GM21717 (cell line): ENCODE data around the gene LPAR1.
A peak's percentile ranks its signal among the peaks of the same experiment; 100 is the strongest.
"Not testable (repeated sequence)": the region's sequence is repeated elsewhere in the genome, so short reads cannot be mapped to it uniquely, and the experiment has no call there.

ENCODE experiments used
- ATAC-seq: cut with Tn5 transposase; IDR thresholded peaks from one replicate; pipeline ENCODE4 v1.9.1; 2021; ENCODE audit warnings: mild to moderate bottlenecking, moderate library complexity; ENCODE audit not compliant: unreplicated experiment

Gene LPAR1

GRCh38 chr9:110880189-110880588, 158.1 kb downstream of the LPAR1 start:
- ATAC-seq = no peak

- no peak for ATAC-seq
Observed at GRCh38 chr9:110877374-110877773, 160.9 kb downstream of the LPAR1 start.

- no peak for ATAC-seq
Observed at GRCh38 chr9:110876929-110877328, 161.3 kb downstream of the LPAR1 start.

DNA sequence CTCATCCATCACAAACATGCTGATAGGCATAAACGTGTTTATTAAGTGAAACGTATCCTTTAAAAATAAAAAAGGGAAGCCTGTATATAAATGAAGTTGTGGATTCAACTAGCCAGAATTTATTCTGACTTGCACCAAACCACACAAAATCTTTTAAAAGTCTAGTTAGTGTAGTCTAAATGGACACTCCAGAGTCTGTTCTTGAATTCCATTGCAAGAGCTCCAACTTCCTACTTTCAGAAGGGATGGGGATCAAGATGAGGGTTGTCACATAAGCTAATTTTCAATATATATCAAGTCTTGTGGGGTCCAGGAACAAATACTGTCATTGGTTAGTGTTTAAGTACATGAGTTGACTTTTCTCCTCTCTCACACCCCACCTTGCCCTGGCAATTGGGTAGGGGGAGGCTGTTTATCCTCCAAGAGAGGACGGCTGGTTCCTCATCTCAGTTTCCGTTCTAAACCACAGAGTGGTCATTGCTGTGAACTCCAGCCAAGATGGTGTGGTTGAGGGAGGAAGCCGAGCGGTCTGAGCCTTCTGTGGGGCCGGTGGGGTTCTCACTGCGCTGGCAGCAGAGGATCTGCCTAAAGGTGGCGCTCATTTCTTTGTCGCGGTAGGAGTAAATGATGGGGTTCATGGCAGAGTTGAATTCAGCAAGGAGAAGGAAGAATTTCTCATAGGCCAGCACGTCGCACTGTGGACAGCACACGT, 163.2 kb downstream of the LPAR1 start:
- ATAC-seq = peak; percentile 49

GRCh38 chr9:110872920-110873319, 165.3 kb downstream of the LPAR1 start:
- no peak for ATAC-seq

DNA sequence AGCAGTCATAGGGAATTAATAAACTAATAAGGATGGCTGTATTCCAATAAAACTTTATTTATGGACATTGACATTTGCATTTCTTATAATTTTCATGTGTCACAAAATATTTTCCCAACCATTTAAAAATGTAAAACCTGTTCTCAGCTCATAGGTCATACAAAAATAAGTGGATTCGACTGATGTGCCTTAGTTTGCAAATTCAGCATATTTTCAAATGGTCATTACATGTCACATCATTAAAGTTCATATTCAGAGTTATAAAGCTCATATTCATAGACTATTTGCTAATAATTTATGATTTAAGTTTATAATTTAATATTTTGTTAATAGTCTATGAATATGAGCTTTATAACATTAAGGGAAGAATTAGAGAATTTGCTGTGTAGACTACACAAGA, 166.5 kb downstream of the LPAR1 start:
- no peak for ATAC-seq

GRCh38 chr9:110869931-110870330, 168.3 kb downstream of the LPAR1 start:
- no peak for ATAC-seq

DNA sequence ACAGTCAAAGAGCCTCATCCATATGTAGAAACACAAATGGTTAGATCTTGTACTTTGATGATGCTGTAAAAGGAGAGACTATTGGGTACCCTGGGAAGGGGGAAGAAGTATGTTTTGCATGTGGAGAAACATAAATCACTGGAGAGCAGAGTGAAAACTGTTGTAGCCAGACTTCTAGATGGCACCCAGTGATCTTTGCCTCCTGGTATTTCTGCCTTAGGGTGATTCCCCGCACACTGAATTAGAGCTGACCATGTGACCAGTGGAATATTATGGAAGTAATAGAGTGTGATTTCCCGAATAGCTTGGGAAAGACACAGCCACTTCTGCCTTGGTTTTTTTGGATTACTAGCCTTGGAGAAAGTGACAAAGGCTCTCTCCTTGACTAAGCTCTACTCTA, 174.3 kb downstream of the LPAR1 start:
- ATAC-seq = no peak

GRCh38 chr9:110861370-110862110, 176.7 kb downstream of the LPAR1 start:
- ATAC-seq = not testable (repeated sequence)

- no peak for ATAC-seq
Observed at GRCh38 chr9:110856772-110857171, 181.5 kb downstream of the LPAR1 start.

DNA sequence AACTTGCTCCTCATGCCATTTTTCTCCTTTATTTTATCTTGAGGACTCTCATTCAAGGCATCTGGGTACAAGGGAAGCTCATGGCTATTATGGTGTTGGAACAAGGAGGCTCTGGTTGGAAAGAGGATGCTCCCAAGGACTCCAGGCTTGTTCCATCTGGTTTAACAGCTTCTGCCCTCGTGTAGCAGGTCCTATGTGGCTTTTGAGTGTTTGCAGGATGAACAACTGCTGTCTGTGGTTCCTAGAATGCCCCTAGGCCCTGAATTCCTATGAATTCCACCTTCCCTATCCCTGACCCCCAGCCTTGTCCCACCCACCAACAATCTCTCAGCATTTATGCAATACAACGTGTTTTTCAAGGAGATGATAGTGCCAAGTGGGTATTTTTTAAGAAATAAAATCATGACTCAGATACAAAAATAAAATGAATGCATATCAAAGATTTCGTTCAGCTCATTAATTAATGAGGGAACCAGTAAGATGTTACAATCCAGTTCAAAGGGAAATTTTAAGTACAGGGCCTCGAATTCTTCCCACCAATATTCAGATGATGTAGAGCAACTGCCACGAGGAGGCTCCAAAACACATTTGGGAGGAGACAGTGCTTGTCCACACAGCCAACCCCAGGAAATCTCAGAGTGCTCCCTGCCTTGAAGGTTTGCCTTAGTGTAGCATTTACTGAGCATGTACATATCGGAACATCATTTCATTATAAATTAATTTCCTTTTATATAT, 187.7 kb downstream of the LPAR1 start:
- no peak for ATAC-seq

DNA sequence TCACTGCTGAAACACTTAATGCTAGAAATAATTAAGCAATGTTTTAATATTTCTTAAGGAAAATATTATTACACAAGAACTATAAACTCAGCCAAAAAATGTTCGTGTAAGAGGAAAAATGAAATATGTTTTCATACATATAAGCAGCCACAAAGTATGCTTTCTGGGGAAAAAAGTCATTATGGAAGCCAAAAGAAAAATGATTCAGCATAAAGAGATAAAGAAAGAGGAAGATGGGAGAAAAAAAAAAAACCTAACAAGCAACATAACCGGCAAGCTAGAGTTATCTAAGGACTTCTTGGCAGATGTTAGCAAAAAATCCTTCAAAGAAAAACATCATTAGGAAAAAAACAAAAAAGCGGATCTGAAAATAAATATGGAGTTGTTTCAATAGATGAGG, 190.6 kb downstream of the LPAR1 start:
- ATAC-seq = no peak

- no peak for ATAC-seq
Observed at GRCh38 chr9:110846215-110846614, 192.1 kb downstream of the LPAR1 start.

- no peak for ATAC-seq
Observed at GRCh38 chr9:110844121-110844520, 194.1 kb downstream of the LPAR1 start.

- no peak for ATAC-seq
Observed at GRCh38 chr9:110842986-110843385, 195.3 kb downstream of the LPAR1 start.

- ATAC-seq = no peak
Observed at GRCh38 chr9:110842169-110842568, 196.1 kb downstream of the LPAR1 start.

DNA sequence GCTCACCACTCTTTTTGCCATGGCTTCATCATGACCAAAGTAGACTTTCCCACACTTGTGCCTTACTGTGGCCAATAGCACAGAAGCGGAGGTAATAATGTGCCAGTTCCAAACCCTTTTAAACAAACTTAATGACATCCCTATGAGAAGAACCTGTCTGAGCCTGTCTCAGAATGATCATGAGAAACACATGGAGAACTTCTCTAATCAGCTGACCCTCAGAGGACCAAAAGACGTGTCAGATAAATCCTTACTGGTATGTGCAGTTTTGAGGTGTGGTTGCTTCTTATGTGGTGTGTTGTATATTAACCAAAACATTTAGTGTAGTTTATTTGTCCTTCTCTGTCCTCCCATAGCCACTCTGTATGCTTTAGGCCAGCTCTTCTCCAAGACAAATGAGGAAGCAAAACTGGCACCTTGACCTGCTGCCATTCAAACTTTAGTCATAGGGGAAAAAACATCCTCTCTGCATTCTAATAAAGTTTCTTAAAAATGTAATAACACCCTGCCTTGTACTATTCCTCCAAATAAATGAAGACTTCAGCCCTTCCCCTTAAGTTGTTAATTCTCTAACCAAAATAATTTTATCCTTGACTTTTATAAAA, 200.8 kb downstream of the LPAR1 start:
- no peak for ATAC-seq

DNA sequence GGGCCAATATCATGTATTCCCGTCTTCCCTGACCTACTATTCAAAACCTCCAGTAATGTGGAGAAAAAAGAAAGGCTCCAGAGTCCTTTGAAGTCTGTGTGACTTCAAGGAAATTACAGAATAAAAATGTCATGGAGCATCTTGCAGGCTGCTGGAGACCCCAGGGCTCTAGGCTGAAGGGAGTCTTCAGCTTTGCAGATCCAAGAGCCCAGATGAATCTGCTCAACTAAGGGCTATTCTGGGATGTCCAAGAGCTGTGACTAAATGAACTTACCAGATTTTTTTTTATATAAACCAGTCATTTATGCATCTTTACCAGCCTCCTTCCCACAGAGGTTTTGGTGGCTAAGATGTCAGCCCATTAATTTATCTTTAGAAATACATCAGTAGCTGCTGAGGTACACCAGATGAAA, 202.4 kb downstream of the LPAR1 start:
- ATAC-seq = no peak

- ATAC-seq = no peak
Observed at GRCh38 chr9:110835404-110835803, 202.9 kb downstream of the LPAR1 start.

DNA sequence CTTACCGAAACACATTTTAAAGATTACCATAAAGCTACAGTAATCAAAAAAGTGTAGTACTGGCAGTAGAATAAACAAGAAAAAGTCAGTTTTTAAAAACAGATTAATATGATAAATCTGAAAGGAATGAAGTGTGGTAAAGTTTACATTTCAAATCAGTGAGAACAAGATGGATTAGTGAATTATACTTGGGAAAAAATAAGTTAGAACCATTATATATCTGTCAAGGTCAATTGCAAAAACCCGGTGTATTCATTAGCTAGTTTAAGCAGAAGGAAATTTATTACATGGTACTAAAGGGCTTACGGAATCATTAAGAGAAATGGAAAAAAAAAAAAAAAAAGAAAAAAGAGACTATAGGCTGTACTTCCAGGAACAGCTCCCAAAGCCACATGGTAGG, 205.3 kb downstream of the LPAR1 start:
- ATAC-seq = no peak

DNA sequence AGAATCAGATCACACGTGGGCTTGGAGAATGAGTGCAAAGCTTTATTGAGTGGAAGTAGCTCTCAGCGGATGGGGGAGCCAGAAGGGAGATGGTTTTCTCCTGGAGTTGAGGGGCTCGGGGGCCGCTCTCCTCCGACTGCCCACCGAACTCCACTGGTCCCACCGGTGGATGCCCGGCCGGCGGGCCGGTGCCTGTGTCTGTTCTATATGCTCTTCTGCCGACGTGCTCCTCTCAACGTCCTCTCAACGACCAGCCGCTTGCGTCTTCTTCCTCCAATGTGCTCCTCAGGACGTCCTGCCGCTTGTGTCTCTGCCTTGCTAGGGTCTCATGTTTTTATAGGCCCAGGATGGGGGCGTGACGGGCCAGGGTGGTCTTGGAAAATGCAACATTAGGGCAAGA, 207.8 kb downstream of the LPAR1 start:
- no peak for ATAC-seq
